HG02588 (cell line): ENCODE data around the gene ARHGAP24.
"Not testable (repeated sequence)": the region's sequence is repeated elsewhere in the genome, so short reads cannot be mapped to it uniquely, and the experiment has no call there.

ENCODE experiments used
- ATAC-seq: cut with Tn5 transposase; IDR thresholded peaks from one replicate; pipeline ENCODE4 v1.9.1; 2021; ENCODE audit warnings: mild to moderate bottlenecking, moderate library complexity; ENCODE audit not compliant: unreplicated experiment

Gene ARHGAP24

DNA sequence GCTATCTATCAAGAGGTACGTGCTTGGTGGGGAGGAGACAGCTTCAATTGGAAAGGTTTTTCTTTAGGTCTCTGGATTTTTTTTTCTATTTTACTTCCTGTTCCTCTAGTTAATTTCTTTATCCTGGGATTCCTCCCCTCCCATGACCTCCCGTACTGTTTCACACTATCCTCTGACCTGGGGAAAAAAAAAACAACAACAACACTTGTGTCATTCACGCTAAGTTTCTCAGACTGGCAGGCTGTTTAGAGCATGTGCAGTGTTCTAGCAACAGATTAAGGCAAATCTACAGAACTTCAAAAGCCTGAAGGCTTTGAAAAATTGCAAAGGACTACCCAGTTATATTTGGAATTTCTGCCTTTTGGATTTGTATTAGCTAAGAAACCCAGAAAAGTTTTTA lies 358.4 kb downstream of the ARHGAP24 start:
- ATAC-seq: no peak

DNA sequence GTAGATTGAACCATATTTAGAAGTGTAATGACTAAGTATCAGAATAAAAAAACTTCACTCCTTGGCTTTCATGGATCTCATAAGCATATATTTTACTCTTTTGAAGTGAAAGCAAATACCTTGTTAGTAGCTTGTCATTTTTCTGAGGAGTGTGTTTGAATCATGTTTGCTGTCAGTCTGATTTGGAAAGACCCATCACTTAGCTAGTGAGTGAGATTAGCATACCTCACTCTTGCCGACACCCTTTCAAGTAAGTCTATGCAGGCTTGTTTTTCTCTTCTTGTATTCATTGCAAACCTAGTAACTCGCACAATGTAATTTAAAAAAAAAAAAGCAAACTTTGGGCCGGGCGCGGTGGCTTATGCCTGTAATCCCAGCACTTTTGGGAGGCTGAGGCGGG lies 360.0 kb downstream of the ARHGAP24 start:
- no peak for ATAC-seq

- no peak for ATAC-seq
Measured at GRCh38 chr4:85836588-85837438, 361.9 kb downstream of the ARHGAP24 start.

DNA sequence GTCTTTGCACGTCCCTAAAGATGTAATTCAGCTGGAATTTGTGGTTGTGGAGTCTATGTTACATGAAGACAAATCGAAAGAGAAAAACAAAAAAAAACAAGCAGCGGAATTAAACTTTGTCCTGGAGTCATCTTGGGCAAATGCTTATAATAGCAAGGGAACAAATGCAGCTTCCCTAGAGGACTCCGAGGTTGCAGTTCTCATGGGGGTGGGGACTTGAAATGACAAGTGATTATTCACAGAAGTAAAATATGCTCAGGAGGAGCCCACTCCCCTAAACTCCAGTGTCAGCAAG lies 362.4 kb downstream of the ARHGAP24 start:
- no peak for ATAC-seq

GRCh38 chr4:85839981-85840451 lies 365.1 kb downstream of the ARHGAP24 start:
- ATAC-seq: not testable (repeated sequence)

- ATAC-seq: no peak
Measured at GRCh38 chr4:85842540-85842939, 367.6 kb downstream of the ARHGAP24 start.

- not testable (repeated sequence) for ATAC-seq
Measured at GRCh38 chr4:85853740-85854139, 378.8 kb downstream of the ARHGAP24 start.

DNA sequence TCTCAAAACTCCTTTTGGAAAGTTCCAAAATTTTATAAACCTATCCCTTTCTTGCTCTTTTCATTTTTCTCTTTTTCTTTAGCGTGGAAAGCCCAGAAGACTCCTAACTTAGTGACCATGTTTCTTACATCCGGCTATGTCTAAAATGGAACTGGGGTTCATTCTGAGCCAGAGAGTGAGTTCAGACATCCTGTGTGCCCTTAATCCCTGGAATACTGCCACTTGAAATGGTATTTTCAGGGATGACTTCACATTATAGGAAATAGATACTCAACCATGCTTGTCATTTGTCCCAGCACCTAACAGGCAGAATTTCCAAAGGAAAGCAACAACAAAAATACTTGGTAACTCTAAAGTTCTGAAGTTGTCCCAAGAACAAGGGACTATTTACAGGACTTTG lies 379.6 kb downstream of the ARHGAP24 start:
- no peak for ATAC-seq

GRCh38 chr4:85860066-85860740 lies 385.3 kb downstream of the ARHGAP24 start:
- no peak for ATAC-seq

- no peak for ATAC-seq
Measured at GRCh38 chr4:85861064-85861765, 386.3 kb downstream of the ARHGAP24 start.

DNA sequence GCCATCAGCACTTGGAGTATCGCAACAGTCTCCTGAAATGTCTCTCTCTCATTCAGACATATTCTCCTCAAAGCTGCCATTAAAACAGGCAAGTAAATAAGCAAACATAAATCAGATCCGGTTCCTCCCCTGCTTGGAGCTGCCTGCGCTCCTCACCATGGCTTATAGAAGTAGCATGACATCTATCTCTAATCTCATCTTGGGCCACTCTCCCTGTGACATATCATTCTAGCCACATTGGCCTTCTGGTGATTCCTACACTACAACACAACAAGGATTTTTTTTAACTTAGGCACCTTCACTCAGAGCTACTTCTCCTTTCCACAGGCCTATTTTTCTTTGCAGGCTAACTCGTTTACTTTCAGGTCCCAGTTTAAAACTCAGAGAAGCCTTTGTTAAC lies 387.9 kb downstream of the ARHGAP24 start:
- ATAC-seq: no peak

DNA sequence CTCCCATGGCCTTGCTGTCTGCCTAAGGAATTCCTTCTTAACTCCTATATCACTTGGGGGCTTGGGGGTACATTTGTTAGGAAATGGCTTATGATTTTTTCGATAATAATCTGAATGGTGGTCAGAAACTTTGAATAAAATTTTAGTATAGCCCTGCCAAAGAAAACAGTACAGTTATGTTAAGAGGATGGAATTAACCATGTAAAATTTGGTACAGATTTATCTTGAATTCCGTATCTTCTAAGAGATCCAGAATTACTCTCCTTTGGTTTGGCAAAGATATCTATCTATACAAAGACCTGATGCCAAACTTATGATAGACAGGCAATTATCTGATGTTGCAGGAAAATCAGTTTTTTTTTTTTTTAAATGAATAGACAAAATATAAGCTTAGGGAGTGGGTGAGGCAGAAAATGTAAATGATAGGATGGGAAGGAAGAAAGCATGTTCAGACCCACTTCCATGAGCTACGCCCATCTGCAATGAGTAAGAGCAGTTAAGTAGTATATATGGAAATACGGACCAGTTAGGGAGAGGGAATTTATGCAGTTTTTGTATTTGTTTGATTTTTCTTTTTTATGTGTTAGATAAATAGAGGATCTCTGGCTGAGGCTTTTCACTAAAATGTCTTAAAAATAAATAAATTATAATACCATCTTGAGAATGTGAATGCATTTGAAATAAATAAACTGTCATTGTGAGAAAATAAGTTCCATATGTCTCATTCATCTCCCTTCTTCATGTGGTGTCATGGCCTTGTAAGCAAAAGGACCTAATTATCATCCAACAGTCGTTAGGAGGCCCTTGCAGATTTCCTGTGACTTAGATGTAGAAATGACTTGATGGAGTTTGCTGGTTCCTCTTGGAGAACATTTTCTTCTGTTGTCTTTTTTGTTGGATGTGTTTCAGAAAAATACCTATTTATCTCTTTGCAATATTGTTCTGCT lies 389.6 kb downstream of the ARHGAP24 start:
- no peak for ATAC-seq

GRCh38 chr4:85865256-85865655 lies 390.3 kb downstream of the ARHGAP24 start:
- no peak for ATAC-seq

DNA sequence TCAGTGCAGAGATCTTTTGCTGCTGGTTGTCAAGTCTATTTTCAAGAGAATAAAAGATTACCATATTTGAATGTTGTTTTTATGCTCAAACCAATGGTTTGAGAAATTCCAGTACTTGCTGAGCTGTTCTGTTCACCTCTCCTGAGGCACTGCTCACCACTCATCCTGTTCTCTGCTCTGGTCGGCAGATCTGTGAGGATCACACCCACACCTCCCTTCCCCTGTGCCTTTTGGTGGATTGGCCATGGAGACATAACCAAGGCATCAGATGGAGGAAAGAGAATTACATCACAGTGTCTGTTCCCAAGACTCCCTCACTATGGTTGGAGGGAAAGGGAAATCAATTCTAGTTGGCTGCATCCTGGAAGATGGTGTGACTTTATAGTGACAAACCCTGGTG lies 391.6 kb downstream of the ARHGAP24 start:
- ATAC-seq: peak; percentile 69

DNA sequence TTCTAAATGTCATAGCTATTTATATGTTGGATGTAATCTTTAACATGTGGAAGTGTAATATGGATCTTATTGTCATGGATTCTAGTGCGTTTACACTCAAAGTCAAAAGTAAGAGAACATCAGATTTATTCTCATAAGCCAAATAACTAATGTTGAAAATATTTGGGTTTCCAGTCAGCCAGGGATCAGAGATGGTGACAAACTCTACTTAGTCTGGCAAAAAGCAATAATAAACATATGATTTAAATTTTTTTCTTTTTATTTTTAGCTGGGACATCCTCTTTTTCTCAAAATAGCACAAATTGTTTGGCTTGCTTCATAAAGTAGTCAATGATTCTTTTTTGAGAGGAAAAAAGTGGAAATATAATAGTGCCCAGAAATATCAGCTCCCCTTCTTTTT lies 392.3 kb downstream of the ARHGAP24 start:
- ATAC-seq: no peak

DNA sequence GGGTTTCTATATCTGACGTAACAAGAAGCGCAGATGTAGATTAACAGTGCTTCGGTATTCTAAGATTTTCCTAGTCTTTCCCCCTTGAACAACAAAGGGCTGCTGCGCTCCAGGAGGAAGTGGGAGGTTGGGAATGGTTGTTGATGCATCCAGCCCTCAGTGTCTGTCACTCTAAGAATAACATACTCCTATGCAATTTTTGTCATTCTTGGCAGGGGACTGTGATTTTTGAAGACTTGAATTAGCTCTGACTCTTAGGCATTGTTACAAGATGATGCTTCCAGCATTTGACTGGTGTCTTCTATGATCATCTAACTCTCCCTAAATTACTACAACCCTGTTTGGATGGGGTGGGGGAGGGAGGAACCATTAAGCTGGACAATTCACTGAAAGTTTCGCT lies 394.2 kb downstream of the ARHGAP24 start:
- no peak for ATAC-seq

DNA sequence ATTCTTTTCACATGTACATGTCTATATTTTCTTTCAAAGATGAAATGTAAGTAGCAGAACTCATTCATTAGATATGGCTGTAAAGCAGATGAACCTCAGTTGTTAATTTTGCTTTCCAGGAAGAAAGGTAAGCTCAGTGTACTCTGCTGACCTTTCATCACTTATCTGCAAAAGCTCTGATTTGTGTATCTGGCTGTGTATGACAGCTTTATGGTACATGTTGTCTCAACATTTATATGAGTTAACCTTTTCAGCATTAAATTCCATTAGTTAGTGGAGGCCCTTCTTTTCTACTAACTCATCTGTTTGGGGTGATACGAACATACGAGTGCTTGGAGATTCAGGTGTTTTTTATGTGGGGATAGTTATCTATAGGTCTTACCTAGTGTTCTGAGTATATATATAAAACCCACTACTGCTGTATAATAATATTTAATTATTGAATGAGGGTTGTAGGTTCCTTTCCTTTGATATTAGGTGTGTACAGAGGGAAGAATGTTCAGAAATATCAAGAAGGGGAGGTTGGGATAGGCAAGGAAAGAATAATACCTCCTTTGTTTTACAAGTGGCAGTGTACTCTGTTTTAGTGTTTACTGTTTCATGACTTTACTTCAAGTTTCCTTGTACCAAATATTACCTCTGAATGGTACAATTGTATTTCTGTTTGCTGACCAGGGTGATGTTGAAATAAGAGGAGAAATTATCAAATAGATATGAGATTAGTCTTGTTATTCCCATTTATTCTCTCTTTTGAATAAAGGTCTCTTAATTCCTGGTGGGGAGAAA lies 395.5 kb downstream of the ARHGAP24 start:
- no peak for ATAC-seq

DNA sequence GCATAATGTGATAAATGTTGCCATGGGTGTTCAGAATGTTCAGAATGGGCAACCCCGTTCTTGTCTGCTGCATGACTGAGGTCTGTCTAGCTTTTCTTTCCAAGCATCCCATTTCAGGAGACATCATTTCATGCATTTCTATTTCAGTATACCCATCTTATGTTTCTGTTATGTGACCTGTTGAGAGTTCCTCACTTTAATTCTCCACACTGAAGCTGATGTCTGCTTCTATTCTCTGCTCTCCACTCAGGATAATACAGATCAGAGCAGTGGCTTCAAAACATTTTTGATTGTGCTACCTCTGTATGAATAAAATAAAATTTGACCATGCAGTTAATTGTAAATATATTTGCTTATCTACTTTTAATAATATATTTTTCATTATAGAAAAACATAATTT lies 398.6 kb downstream of the ARHGAP24 start:
- no peak for ATAC-seq

DNA sequence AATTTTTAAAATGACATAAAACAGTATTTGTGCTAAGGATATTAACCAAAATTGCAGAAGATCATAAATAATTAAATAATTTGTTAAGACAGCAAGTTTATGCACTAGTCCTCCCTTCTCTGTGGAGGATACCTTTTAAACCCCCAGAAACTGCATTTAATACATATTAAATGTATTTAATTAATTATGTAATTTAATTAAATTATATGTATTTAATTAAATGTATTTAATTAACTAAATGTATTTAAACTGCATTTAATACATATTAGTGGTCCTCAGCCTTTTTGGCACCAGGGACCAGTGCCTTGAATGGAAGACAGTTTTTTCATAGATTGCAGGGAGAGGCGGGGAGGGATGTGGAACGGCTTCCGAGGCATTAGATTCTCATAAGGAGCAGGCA lies 404.6 kb downstream of the ARHGAP24 start:
- ATAC-seq: no peak

GRCh38 chr4:85883180-85883579 lies 408.2 kb downstream of the ARHGAP24 start:
- no peak for ATAC-seq
